RKO (cell line): Measurements from ENCODE around the gene PPP1R3F.

Source experiments
- DNase-seq: peaks from one replicate; pipeline ENCODE4 v3.0.0-alpha.2; 2016; ENCODE audit warnings: low spot score

Gene PPP1R3F

GRCh38 chrX:49269767-49270248 lies at the start of gene PPP1R3F:
TSS of gene PPP1R3F (plus strand) at chrX:49269793. CDS start at chrX:49269870, 77 bp downstream.
- DNase-seq = no peak

- no peak for DNase-seq
Observed at GRCh38 chrX:49220100-49220499, 49.5 kb upstream of the PPP1R3F start.

GRCh38 chrX:49221868-49222267 lies 47.7 kb upstream of the PPP1R3F start:
- no peak for DNase-seq

- no peak for DNase-seq
Observed at GRCh38 chrX:49225858-49226257, 43.7 kb upstream of the PPP1R3F start.

GRCh38 chrX:49226946-49227345 lies 42.6 kb upstream of the PPP1R3F start:
- no peak for DNase-seq

GRCh38 chrX:49227726-49228125 lies 41.9 kb upstream of the PPP1R3F start:
- no peak for DNase-seq

- no peak for DNase-seq
Observed at GRCh38 chrX:49228185-49228584, 41.4 kb upstream of the PPP1R3F start.

GRCh38 chrX:49230500-49231232 lies 38.9 kb upstream of the PPP1R3F start:
- DNase-seq = no peak

GRCh38 chrX:49231333-49232000 lies 38.1 kb upstream of the PPP1R3F start:
- no peak for DNase-seq

GRCh38 chrX:49232525-49232924 lies 37.1 kb upstream of the PPP1R3F start:
- no peak for DNase-seq

GRCh38 chrX:49233176-49233575 lies 36.4 kb upstream of the PPP1R3F start, which contains the start of gene CACNA1F:
TSS of gene CACNA1F (minus strand) at chrX:49233340. CDS start at chrX:49233309, 31 bp downstream.
- no peak for DNase-seq

- DNase-seq = no peak
Observed at GRCh38 chrX:49233887-49234555, 35.6 kb upstream of the PPP1R3F start.

GRCh38 chrX:49237060-49237459 lies 32.5 kb upstream of the PPP1R3F start:
- DNase-seq = no peak

- peak; percentile 11 for DNase-seq
Observed at GRCh38 chrX:49238735-49239134, 30.9 kb upstream of the PPP1R3F start.

GRCh38 chrX:49242545-49243066 lies 27.0 kb upstream of the PPP1R3F start:
- peak; percentile 27 for DNase-seq

GRCh38 chrX:49243166-49243565 lies 26.4 kb upstream of the PPP1R3F start:
- DNase-seq = no peak

GRCh38 chrX:49244207-49244606 lies 25.4 kb upstream of the PPP1R3F start:
- DNase-seq = no peak

- no peak for DNase-seq
Observed at GRCh38 chrX:49246541-49246940, 23.1 kb upstream of the PPP1R3F start.

GRCh38 chrX:49247346-49247745 lies 22.2 kb upstream of the PPP1R3F start:
- DNase-seq = no peak

- DNase-seq = no peak
Observed at GRCh38 chrX:49247916-49248811, 21.4 kb upstream of the PPP1R3F start.

GRCh38 chrX:49249071-49249470 lies 20.5 kb upstream of the PPP1R3F start:
- DNase-seq = no peak

- no peak for DNase-seq
Observed at GRCh38 chrX:49249616-49250015, 20.0 kb upstream of the PPP1R3F start.
